GM21737 (cell line): Measurements from ENCODE around the gene NRCAM.
"Not testable (repeated sequence)": the region's sequence is repeated elsewhere in the genome, so short reads cannot be mapped to it uniquely, and the experiment has no call there.

Experiments
- ATAC-seq: cut with Tn5 transposase; IDR thresholded peaks from one replicate; pipeline ENCODE4 v1.9.1; 2021; ENCODE audit warnings: mild to moderate bottlenecking, moderate library complexity; ENCODE audit not compliant: unreplicated experiment

NRCAM gene

DNA sequence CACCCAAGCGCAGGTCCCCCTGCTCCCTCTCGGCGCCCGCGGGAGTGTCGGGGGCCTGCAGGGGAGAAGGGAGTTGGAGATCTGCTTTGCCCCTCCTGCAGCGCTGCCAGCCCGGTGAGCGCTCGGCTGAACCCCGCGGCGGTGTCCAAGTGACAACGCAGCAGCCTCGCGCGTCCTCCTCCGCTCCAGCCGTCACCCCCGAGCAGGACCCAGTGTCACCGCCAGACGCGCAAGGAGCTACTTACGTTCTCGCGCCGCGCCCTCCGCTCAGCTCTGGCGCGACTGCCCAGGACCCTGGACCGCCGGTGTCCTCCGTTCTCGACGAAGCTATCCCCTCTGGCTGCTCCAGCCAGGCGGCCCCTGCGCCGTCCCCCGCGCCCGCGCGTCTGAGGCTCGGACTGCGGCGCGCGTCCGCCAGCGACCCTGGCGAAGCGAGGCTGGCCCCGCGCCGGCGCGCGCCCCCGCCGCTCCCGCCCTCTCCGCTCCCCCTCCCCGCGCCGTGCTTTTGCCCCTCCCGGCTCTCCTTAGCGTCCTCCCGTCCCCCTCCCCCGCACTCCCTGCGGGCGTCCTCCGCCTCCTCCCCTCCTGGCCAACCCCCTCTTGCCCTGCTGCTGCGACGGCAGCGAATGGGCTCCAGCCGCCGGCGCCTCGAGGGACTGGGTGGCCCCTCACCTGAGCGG is at the start of gene NRCAM:
TSS of gene NRCAM (minus strand) at position 439 of the 680 bp plus-strand sequence. CDS start 216,372 bp downstream, outside the sequence.
- ATAC-seq, result no peak

DNA sequence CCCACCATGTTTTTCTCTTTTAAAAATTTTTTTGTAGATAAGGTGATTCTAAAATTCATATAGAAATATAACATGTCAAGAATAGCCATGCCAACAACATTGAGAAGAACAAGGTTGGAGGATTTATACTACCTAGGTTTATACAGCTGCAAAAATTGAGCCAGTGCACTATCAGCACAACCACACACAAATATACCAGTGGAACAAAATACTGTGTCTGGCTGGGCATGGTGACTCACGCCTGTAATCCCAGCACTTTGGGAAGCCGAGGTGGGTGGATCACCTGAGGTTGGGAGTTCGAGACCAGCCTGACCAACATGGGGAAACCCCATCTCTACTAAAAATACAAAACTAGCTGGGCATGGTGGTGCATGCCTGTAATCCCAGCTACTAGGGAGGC is 48.3 kb upstream of the NRCAM start:
- not testable (repeated sequence) for ATAC-seq

DNA sequence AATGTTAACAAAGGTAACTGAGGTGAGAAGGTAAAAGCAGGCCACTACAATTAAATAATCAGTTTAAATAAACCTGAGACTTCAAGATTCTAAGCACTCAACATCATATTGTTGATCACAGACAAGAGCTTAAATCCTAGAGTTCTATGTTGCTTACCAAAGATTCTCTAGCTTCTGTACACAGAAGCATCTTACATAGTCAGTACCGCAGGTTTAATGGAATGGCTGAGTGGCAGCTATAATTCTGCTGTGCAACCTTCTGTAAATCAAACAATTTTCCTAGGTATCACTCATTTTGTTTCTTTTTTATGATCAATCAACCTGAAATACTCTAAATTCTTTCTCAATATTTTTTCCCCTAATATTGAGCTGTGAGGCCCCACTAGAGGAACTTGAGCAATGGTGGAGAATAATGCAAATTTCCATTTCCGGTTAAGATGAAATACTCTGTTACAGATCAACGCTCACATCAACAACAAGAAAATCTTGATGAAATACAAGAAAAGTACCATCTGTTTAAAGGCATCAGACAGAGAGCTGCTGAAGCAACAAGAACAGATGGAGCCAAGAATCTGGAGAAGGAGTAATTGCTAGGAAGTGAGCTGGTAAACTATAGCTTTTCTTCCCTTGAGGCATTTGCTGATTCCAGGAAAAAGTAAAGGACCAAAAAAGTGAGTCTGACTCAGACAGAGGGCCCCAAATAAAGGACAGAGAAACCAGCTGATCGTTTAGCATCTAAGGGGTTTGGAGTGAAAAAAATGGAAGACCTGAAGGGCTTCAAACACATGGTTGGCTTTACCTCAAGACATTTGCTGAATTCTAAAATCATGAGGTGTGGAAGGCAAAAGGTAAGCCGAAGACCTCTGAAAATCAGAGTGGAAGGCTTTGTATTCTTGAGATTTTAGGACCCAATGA is 47.1 kb upstream of the NRCAM start:
- ATAC-seq, result peak; percentile 85

DNA sequence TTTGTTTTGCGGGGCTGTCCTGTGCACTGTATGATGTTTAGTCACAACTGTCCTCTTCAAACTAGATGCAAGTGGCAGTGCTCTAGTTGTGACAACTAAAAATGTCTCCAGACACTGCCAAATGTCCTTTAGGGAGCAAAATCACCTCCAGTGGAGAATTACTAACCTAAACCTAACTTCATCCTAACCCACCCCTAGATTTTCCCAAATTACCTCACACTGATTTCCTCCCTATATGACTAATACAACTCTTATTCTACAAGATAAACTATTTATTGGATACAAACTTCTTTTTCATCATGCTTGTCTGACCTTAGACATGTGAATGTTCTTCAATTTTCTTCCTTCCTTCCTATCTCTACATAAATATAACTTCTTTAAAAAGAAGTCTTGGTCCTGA is 43.3 kb upstream of the NRCAM start:
- ATAC-seq, result no peak

DNA sequence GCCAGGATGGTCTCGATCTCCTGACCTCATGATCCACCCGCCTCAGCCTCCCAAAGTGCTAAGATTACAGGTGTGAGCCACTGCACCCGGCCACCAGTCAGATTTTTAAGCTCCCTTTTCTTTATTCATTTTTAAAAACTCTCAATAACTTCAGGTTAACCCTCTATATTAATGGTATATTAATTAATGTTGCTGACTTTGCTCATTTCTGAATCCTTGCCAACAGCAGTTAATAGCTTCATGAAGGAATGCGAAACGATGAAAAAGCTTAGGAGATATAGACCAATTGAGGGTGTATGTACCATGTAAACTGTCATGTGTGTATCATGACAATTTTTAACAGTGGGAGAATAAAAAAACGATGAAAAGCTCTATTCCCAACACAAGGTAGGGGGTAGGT is 42.2 kb upstream of the NRCAM start:
- ATAC-seq, result no peak

DNA sequence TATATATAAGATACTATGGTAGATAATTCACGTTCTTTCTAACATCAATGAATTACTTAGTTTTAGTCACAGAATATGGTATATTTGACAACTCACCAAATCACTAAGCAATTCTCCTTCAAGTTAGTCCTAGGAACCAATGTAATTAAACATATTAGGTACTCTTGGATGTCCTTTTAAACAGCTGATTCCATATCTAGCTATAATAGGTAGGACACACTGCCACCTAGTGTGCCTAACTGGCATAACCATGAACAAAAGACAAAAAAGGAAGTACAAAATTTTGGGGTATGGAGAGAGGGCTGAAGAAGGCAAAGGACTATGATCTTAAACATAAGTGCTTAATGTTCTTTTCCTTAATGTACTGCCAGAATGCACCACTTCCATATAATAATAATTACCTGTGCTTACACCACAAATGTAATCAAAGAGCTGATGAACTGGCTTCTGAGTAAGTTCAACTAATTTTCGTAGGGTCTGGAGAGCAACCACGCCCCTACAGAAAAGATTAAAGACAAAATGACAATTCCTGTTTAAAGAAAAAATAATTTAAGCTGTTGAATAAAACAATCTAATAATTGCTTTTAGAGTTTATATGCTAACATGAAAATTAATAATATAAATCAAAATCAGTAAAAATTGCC is 41.0 kb upstream of the NRCAM start:
- no peak for ATAC-seq

DNA sequence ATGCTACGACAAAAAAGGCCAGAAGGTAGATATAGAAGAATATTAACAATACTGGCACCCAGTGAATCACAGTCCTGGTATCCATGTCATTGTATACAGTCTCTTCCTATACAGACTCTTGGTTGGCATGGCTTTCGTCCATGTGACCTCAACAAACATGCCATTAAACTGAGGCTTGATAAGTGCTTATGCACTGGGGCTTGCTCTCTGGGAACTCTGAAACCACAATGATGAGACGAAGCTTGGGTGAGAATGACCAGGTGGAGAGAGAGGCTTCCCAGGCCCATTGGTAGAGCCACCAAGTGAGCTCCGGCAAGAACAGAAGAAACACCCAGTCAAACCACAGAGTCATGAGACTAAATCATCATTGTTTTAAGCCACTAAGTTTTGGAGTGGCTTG is 36.5 kb upstream of the NRCAM start:
- ATAC-seq, result no peak

DNA sequence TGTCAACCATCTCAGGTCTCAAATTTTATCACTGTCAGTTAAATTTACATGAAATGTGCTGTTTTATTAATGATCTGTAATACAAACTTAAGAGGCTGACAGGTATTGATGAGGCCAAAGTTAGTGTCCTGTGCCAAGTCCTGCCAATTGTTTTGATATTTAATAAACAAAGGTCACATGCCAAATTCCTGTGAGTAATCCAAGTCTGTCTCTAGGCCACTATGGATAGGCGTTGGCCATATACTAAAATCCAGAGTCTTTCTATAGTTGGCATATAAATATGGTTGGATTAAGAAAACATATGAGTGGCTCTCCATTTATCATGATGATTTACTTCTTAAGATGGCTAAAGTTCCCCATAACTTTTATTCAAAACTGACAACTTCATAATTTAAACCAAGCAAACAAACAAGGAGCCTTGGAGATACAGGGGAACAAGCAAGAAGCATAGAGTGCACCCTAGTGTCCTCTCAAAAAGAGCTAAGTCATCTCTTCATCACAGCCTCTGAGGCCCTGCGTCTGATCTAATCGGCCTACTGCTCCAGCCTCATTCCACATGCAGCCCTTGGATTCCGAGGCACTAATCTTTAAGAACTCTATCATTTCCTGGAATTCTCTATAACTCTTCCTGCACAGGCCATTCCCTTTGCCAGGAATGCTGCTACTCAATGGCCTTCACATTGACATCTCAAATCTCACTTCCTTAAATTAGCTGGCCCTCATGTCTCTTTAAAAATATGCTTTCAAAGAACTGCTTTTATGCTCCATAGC is 32.7 kb upstream of the NRCAM start:
- no peak for ATAC-seq

DNA sequence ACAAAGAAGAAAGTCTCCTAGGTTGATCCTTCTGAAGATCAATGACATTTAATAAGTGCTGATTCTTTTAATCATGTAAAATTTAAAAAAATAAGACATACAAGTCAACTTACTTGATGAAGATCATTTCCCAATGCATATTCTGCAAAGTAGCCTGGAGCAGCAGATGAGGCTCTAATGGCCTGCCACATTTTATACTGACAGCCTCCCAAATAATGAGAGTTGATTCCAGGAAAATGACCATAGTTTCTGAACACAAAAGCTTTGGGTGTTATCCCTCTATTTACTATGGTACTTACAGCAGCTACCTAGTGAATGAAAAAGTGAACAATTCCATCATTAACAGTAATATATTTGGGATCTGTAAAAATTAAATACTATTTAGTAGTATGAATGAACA is 31.4 kb upstream of the NRCAM start:
- no peak for ATAC-seq

DNA sequence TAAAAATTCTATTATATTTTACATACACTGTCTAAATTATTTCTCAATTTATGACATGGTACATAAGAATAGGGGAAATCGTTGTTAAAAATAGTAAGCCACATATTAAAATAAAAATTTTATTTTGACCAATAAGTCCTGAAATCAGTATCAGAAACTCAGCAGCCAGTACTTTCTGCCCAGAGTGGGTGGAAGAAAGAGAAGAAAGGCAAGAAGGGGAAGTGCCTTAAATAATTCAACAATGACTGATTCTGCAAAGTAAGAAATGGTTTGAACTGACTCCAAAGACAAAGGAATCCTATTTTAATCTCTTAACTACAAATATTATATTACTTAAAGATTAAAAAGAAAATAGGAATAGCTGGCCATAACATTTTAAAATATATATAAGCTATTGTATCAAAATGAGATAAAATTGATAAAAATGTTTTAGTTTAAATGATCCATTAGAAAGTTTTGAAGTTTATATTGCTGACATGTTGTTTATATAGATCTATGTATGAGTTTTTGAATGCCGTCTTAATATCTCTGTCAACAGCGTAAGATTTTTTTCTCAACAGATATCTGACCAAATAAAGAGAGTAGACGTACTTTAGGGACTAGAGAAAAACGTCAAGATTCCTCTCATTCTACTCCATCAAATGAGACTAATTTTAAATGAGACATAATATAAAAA is 30.2 kb upstream of the NRCAM start:
- no peak for ATAC-seq

DNA sequence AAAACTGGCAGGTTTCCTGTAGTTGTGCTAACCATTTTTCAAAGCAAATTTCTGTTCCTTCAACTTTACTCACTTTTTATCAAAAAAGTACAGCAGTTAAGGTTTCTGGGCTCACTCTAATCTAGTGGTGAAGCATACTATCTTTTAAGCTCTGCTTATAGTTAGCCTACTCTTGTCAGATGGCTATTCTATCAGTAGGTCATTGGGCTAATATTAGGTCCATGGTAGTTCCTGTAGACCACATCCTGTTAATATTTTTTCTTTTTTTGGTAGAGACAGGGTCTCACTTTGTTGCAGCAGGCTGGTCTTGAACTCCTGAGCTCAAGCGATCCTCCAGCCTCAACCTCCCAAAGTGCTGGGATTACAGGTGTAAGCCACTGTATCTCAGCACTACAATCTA is 27.9 kb upstream of the NRCAM start:
- no peak for ATAC-seq

DNA sequence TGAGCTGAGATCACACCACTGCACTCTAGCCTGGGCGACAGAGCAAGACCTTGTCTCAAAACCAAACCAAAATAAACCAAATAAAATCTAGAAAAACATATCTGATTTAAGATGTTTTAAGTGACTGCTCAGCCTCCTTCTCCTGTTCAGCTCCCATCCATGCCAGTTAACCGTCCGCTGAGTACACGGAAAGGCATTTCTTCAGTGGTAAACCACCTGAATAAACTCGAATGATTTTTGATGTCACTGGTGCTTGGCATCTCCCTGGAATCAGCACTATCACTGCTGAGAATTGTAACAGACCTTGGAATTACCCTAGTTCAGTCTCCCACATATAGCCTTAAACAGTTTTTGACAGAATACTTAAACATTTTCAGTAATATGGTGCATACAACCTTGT is 24.1 kb upstream of the NRCAM start:
- ATAC-seq, result no peak

DNA sequence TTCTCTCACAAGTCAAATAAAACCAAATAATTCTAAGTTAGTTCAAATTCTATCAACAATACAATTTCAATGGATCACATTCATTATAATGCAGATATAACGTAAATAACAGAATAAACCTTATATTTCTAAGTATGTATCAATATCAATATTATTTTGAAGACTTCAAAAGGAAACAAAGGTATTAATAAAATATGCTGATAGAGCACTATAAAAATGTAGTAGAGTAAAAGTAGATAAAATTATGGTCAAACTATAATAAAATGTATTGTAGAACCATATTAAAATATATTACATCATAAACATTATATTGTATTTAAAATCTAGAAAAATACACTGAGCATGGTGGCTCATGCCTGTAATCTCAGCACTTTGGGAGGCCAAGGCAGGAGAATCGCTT is 23.5 kb upstream of the NRCAM start:
- ATAC-seq, result no peak

DNA sequence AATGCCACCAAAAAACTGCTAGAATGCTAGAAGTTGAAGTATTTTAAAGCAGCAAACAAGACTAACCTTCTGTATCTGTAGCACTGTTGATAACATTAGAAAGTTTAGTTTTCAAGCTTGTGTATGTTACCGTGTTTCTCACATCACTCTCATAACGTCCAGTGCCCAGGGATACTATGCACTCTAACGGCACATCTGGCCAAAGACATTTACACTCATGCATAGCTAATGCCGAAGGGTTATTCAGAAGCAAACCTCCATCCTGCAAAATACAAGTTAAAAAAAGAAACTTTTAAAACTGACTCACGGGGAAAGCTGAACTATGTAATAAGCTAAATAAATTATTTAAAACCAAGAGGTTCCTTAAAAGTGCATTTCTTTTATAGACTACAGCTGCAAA is 22.9 kb upstream of the NRCAM start:
- no peak for ATAC-seq

DNA sequence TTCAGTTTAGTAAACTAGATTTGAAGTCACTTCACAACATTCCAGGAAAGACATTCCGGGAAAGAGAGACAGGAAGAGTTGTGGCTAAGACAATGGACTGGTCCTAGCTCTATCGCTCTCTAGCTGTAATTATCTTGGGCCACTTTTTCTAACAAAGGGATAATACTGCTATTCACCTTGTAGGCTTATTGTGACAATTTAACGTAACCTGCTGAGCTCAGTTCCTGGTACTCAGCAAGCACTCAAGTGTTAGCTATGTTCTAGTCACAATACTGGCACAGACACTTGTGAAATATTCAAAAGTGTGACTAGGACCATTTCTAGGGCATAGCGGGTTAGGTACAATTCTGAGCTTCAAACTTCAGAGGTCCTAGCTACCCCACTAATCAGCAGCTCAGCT is 12.0 kb upstream of the NRCAM start:
- no peak for ATAC-seq

DNA sequence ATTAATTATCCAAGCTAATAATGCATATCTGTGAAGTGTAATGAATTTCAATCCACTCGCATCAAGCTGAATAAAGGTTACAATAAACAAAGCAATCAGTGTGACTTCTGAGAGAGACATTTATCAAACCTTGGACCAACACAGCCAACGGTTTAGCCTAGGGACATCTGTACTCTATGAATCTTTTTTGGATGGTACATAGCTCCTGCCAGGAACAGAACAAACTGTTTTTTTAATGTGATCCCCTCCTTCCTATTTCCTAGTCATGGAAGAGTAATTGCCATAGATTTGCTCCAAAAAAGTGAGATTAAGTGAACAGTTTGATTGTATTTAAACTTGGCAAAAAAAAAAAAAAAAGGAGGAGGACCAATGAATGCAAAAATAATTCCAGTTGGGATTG is 11.2 kb upstream of the NRCAM start:
- ATAC-seq, result no peak

DNA sequence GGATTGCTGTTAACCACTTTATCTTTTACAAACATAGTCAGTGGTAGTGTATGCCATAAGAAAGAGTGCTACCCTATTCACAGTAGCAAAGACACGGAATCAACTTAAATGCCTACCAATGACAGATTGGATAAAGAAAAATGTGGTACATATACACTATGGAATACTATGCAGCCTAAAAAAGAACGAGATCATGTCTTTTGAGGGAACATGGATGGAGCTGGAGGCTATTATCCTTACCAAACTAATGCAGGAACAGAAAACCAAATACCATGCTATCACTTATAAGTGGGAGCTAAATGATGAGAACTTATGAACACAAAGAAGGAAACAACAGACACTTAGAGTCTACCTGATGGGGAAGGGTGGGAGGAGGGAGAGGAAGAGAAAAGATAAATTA is 10.1 kb upstream of the NRCAM start:
- ATAC-seq, result not testable (repeated sequence)

DNA sequence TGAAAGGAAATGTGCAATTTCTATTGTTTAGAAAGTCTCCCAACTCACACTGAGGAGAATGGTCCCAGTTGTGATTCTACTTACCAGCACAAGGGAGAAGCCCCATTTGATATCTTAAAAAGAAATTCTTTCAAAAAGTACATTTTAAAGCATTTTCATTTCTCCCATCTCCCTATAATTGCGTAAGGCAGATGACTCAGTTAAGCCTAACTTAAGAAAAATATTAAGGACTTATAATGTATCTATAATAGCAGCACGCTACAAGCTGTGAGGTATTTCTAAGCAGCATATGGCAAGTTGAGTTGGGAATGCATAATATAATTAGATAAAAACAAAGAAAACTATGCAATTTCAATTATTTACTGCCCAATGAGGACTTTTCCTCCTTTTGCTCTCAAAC is 8.5 kb upstream of the NRCAM start:
- no peak for ATAC-seq

DNA sequence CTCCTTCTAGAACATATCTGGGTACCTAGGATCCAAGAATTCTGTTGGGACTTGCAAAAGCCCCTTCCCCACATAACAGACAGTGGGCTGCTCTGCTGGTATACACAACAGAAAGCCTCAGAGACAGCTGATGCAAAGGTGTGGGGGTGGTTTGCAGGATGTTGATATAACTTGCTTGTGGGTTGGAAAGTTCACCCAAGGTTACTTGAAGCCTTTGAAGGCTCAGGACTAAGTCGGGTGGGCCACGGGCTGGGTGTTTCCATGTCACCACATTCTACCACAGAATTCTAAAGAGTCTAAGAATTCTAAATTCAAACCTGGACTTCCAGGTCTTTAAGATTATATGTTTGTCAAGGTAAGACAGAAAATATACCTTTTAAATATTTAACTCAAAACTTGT is 7.4 kb upstream of the NRCAM start:
- ATAC-seq, result no peak

DNA sequence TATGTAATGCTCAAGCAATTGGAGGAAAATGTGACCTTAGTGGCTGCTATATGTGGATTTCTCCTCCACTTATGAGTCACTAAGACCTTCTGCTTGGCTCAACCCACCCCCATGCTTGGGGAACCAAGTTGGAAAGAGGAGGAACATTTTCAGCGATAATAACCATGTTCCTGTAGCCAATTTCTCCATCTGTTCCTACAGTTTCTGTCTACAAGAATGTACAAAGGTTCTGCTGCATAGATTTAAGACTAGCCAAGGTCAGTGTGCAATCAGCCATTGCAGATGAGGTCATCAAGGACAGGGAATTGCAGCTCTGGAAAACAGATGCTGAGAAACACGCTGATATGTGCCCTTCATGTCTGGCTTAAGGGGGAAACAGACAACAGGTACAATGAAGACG is 5.6 kb upstream of the NRCAM start:
- ATAC-seq, result no peak

DNA sequence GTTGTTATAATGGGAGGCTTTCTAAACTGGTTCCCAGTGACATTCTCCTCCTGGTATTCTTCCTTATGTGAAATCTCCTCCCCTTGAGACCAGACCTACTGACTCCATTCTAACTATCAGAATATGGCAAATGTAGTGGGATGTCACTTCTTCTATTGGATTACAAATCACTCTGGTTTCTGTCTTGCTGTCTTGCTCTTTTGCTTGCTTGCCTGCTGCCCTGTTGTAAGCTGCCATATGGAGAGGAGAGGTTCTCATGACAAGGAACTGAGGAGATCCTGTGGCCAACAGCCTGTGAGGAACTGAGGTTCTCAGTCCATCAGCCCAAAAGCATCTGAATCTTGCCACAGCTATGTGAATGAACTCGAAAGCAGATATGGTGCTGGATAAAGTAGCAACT is 4.7 kb upstream of the NRCAM start:
- no peak for ATAC-seq
